Endothelial cell (in vitro differentiated cells): ENCODE results near the gene HDAC7. TPM values are rescaled to one million over a fixed set of nuclear protein-coding genes. Genes with fewer than 3 reads are reported as not detected.

Experiments used
- total RNA-seq: library from RNA; stranded (reverse); fragmentation: NEBNext Ultra II Directional; extraction: Animal tissue kit (Norgen Biotek cat#: 25700); gene quantifications from one replicate; pipeline ENCODE4 v1.2.1, GENCODE V29; 2021; ENCODE audit not compliant: unreplicated experiment

The HDAC7 gene
- total RNA-seq, 1 donor from 2014 or later = 387 TPM

Other genes starting within 250 kb of the HDAC7 start
- gene RPAP3, start 113.9 kb downstream of the HDAC7 start, total RNA-seq = 36.8 TPM
- 1.6 TPM for gene ENDOU, start 94.4 kb downstream of the HDAC7 start, total RNA-seq
- 81.5 TPM for gene RAPGEF3, start 61.0 kb downstream of the HDAC7 start, total RNA-seq
- 65.5 TPM for gene SLC48A1, start 46.7 kb downstream of the HDAC7 start, total RNA-seq
- gene VDR, start 85.1 kb upstream of the HDAC7 start, total RNA-seq = 2.3 TPM
- gene TMEM106C, start 143.7 kb upstream of the HDAC7 start, total RNA-seq = 41.0 TPM
- gene COL2A1, start 184.6 kb upstream of the HDAC7 start, total RNA-seq = 1.9 TPM